PC-9 (cell line): ENCODE data around the gene LZTS2. TPM values are rescaled to one million over a fixed set of nuclear protein-coding genes. Genes with fewer than 3 reads are reported as not detected.

Source experiments
- BruUV-seq: library from RNA; stranded (reverse); fragments of 400-500 nt; replicated peaks from 2 replicates; lab custom pipeline; 2021; lab: Mats Ljungman, UMichigan
- CTCF ChIA-PET: fragments of 300-600 bp; sonication (Branson Sonifier 250); formaldehyde crosslinking; loops from one replicate; lab custom pipeline; 2022; ENCODE audit warnings: antibody characterized with exemption; lab: Charles Lee
- POLR2A ChIA-PET: fragments of 300-600 bp; sonication (Branson Sonifier 250); formaldehyde crosslinking; loops from one replicate; lab custom pipeline; 2022; ENCODE audit warnings: antibody characterized with exemption; ENCODE audit not compliant: unreplicated experiment; lab: Charles Lee
- DNase-seq, 2 experiments: peaks; one replicate each; pipeline versions ENCODE4 v3.0.0 to v3.0.0-alpha.2; 2015 to 2022; ENCODE audit warnings: mixed read lengths in 1 of 2
- H2AFZ ChIP-seq: fragments of 200-600 bp; sonication (generic); 2 replicates; pipeline ENCODE4 v1.8.1; 2017; ENCODE audit warnings: antibody characterized with exemption
- H3F3A ChIP-seq: fragments of 200-600 bp; sonication (generic); 2 replicates; pipeline ENCODE4 v1.8.1; 2017; ENCODE audit warnings: antibody characterized with exemption, mild to moderate bottlenecking, low read depth; ENCODE audit not compliant: insufficient read depth
- H3K27ac ChIP-seq: fragments of 200-600 bp; sonication (generic); 2 replicates; pipeline ENCODE4 v1.6.1; 2016; ENCODE audit warnings: mixed run types
- H3K27me3 ChIP-seq: fragments of 200-600 bp; sonication (generic); 2 replicates; pipeline ENCODE4 v1.6.1; 2016; ENCODE audit warnings: low read depth, mixed run types; ENCODE audit not compliant: insufficient read depth
- H3K36me3 ChIP-seq: fragments of 200-600 bp; sonication (generic); 2 replicates; pipeline ENCODE4 v1.6.1; 2016; ENCODE audit warnings: low read depth, mixed run types
- H3K4me1 ChIP-seq: fragments of 200-600 bp; sonication (generic); replicated peaks from 2 replicates; pipeline ENCODE4 v1.6.1; 2016; ENCODE audit warnings: mixed run types; ENCODE audit not compliant: insufficient read depth
- H3K4me2 ChIP-seq: fragments of 200-600 bp; sonication (generic); 2 replicates; pipeline ENCODE4 v1.6.1; 2017; ENCODE audit warnings: mixed run types
- H3K4me3 ChIP-seq: fragments of 200-600 bp; sonication (generic); 2 replicates; pipeline ENCODE4 v1.6.1; 2016; ENCODE audit warnings: mixed run types
- H3K79me2 ChIP-seq: fragments of 200-600 bp; sonication (generic); 2 replicates; pipeline ENCODE4 v1.6.1; 2017; ENCODE audit warnings: low read depth, mixed run types
- H3K9me2 ChIP-seq: fragments of 200-600 bp; sonication (generic); 2 replicates; pipeline ENCODE4 v1.8.1; 2017; ENCODE audit warnings: mild to moderate bottlenecking; ENCODE audit not compliant: insufficient read depth
- H3K9me3 ChIP-seq: fragments of 200-600 bp; sonication (generic); 2 replicates; pipeline ENCODE4 v1.8.1; 2016; ENCODE audit warnings: low read depth; ENCODE audit not compliant: insufficient read depth
- H4K20me1 ChIP-seq: fragments of 200-600 bp; sonication (generic); 2 replicates; pipeline ENCODE4 v1.8.1; 2017; ENCODE audit not compliant: insufficient read depth
- EZH2 ChIP-seq: fragments of 200-600 bp; sonication (generic); IDR thresholded peaks from 2 replicates; pipeline ENCODE4 v1.8.0; 2017; ENCODE audit warnings: antibody characterized with exemption, low read depth
- intact Hi-C: fragments of 100-400 bp; cut with micrococcal nuclease; formaldehyde crosslinking; loops from one replicate; pipeline ENCODE4 v1.10.0; 2022; ENCODE audit not compliant: unreplicated experiment
- microRNA-seq: library from miRNA; unstranded; fragments of <30 nt; microRNA quantifications from one replicate; pipeline ENCODE4 v1.2.0, GENCODE V29; 2021; ENCODE audit warnings: borderline number of aligned reads, borderline replicate concordance
- total RNA-seq: library from RNA; stranded (reverse); gene quantifications from 2 replicates; pipeline ENCODE4 v1.2.3, GENCODE V29; 2021
- TF ChIP-seq, protein P1 (sequence below): fragments of 200-600 bp; sonication (generic); conservative IDR thresholded peaks from 2 replicates; pipeline ENCODE4 v1.6.1; 2017; ENCODE audit warnings: mixed run types, antibody characterized with exemption, mild to moderate bottlenecking, moderate library complexity

The LZTS2 gene
- total RNA-seq, 1 experiment from 2014 or later = 32.5 TPM

DNA sequence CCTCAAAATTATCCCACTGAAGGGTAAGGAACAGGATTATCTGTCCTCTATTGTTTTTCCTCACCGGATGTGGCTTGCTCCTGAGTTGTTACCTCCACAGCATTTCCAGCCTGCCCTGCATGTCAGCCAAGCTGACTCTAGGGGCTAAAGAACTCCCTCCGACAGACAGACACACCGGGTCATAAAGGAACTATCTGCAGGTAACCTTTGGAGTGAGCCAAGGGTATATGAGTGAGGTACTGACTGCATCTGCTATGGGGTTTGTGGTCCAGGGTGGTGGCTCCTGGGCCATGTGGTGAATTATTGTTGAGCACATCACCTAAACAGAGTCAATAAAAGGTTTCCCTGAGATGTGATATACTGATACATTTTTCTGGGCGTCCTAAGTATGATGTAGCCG lies 55.3 kb downstream of the LZTS2 start:
- DNase-seq = no peak
- no peak overlapping the region for H3K4me2 ChIP-seq
- no peak overlapping the region for H2AFZ ChIP-seq
- H4K20me1 ChIP-seq = no peaks in the 10 kb centered on the region
- no peaks in the 10 kb centered on the region for H3K27me3 ChIP-seq
- H3F3A ChIP-seq = no peaks in the 10 kb centered on the region; the same call in 1 of the 2 replicates
- intact Hi-C loops = no loop called here
- H3K27ac ChIP-seq = no peak overlapping the region
- ChIA-PET CTCF (no interaction called here), POLR2A (no interaction called here)
- H3K9me3 ChIP-seq = no peaks in the 10 kb centered on the region
- no peaks in the 10 kb centered on the region for H3K9me2 ChIP-seq
- peaks cover 20% of the 10 kb centered on the region for H3K79me2 ChIP-seq
- BruUV-seq = no TSS peak
- TF ChIP-seq, protein P1, sequence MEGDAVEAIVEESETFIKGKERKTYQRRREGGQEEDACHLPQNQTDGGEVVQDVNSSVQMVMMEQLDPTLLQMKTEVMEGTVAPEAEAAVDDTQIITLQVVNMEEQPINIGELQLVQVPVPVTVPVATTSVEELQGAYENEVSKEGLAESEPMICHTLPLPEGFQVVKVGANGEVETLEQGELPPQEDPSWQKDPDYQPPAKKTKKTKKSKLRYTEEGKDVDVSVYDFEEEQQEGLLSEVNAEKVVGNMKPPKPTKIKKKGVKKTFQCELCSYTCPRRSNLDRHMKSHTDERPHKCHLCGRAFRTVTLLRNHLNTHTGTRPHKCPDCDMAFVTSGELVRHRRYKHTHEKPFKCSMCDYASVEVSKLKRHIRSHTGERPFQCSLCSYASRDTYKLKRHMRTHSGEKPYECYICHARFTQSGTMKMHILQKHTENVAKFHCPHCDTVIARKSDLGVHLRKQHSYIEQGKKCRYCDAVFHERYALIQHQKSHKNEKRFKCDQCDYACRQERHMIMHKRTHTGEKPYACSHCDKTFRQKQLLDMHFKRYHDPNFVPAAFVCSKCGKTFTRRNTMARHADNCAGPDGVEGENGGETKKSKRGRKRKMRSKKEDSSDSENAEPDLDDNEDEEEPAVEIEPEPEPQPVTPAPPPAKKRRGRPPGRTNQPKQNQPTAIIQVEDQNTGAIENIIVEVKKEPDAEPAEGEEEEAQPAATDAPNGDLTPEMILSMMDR = no peak
- no peak for TF ChIP-seq EZH2
- H3K4me3 ChIP-seq = no peak overlapping the region
- no peaks in the 10 kb centered on the region for H3K36me3 ChIP-seq
- H3K4me1 ChIP-seq = peaks cover 14% of the 10 kb centered on the region

DNA sequence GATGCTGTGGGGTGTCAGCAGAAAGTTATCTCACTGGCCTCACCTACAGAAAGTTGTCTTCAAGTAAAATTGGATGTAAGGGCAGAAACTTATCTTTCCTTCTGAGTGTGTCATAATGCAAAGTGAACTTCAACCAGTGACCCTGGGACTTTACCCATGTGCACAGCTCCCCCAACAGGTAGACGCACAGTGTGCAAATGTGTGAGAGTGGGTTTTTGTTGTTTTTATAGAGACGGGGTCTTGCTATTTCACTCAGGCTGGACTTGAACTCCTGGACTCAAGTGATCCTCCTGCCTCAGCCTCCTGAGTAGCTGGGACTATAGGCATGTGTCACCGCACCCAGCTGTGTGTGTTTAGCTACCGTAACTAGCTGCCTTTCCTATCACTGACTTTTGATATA lies 55.8 kb downstream of the LZTS2 start:
- H3K4me1 ChIP-seq = peaks cover 14% of the 10 kb centered on the region
- no peak for DNase-seq
- TF ChIP-seq, protein P1 = no peak
- H3K4me2 ChIP-seq = no peak overlapping the region
- BruUV-seq = no TSS peak
- no peak overlapping the region for H2AFZ ChIP-seq
- intact Hi-C loops = no loop called here
- ChIA-PET CTCF (no interaction called here), POLR2A (no interaction called here)
- H3F3A ChIP-seq = peaks cover 5% of the 10 kb centered on the region; the same call in 1 of the 2 replicates
- H3K9me3 ChIP-seq = no peaks in the 10 kb centered on the region
- no peaks in the 10 kb centered on the region for H3K36me3 ChIP-seq
- H3K27ac ChIP-seq = no peak overlapping the region
- H3K9me2 ChIP-seq = no peaks in the 10 kb centered on the region
- no peaks in the 10 kb centered on the region for H3K27me3 ChIP-seq
- H4K20me1 ChIP-seq = no peaks in the 10 kb centered on the region
- peaks cover 26% of the 10 kb centered on the region for H3K79me2 ChIP-seq
- H3K4me3 ChIP-seq = no peak overlapping the region

DNA sequence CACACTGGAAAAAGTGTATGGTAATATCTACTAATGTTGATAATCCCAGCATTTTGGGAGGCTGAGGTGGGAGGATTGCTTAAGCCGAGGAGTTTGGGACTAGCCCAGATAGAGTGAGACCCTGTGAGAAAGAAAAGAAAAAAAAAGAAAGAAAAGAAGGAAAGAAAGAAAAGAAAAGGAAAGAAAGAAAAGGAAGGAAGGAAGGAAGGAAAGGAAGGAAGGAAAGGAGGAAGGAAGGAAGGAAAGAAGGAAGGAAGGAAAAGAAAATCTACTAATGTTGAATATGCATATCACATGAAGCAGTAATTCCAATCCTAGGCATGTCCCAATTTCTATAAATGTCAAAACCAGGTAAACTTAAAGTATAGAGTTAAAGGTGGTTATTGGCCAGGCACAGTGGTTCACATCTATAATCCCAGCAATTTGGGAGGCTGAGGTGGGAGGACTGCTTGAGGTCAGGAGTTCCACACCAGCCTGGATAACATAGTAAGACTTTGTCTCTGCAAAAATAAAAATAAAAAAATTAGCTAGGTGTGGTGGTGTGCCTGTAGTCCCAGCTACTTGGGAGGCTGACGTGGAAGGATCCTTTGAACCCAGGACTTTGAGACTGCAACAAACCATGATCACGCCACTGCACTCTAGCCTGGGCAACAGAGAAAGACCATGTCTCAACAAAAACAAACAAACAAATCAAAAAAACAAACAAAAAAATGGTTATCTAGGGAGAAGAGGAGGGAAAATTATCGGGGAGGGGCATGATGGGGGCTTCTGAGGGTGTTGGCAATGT lies 57.0 kb downstream of the LZTS2 start:
- ChIA-PET POLR2A (no interaction called here), CTCF (interaction anchor here (0.5 kb wide), 1 partner anchor 13 kb away, joined by 3 read pairs; no protein-coding TSS in a partner anchor)
- H3K9me2 ChIP-seq = no peaks in the 10 kb centered on the region
- intact Hi-C loops = no loop called here
- no peaks in the 10 kb centered on the region for H3K36me3 ChIP-seq
- no peak overlapping the region for H3K4me2 ChIP-seq
- peaks cover 26% of the 10 kb centered on the region for H3K79me2 ChIP-seq
- no peak for DNase-seq
- H3K27ac ChIP-seq = no peak overlapping the region
- TF ChIP-seq EZH2 = no peak
- TF ChIP-seq, protein P1 = no peak
- peaks cover 14% of the 10 kb centered on the region for H3K4me1 ChIP-seq
- BruUV-seq = no TSS peak
- peaks cover 9% of the 10 kb centered on the region for H3F3A ChIP-seq
- no peaks in the 10 kb centered on the region for H4K20me1 ChIP-seq
- H2AFZ ChIP-seq = no peak overlapping the region
- H3K9me3 ChIP-seq = no peaks in the 10 kb centered on the region
- no peaks in the 10 kb centered on the region for H3K27me3 ChIP-seq
- H3K4me3 ChIP-seq = no peak overlapping the region

Small RNA genes within 50 kb of the gene (microRNA-seq; reads per million reads assigned to microRNA genes)
- gene MIR608 = not detected

Other genes starting within 250 kb of the LZTS2 start
- 13.6 and 17.1 TPM in 2 replicates for gene SLF2, start 86.8 kb upstream of the LZTS2 start, total RNA-seq
- gene SEMA4G, start 30.3 kb upstream of the LZTS2 start, total RNA-seq = 0.70 and 0.83 TPM in 2 replicates
- 41.0 and 45.7 TPM in 2 replicates for gene MRPL43, start 12.3 kb upstream of the LZTS2 start, total RNA-seq
- 7.5 and 7.9 TPM in 2 replicates for gene TWNK, start 12.3 kb upstream of the LZTS2 start, total RNA-seq
- 2.3 and 2.8 TPM in 2 replicates for gene PDZD7, start 31.3 kb downstream of the LZTS2 start, total RNA-seq
- gene SFXN3, start 31.4 kb downstream of the LZTS2 start, total RNA-seq = 30.6 and 35.2 TPM in 2 replicates
- 19.7 and 21.2 TPM in 2 replicates for gene KAZALD1, start 62.2 kb downstream of the LZTS2 start, total RNA-seq
- gene TLX1, start 131.5 kb downstream of the LZTS2 start, total RNA-seq = not detected in 2 replicates
- gene LBX1, start 229.7 kb downstream of the LZTS2 start, total RNA-seq = not detected in 2 replicates